Measurements from ENCODE around the gene FILIP1L.

FILIP1L gene

GRCh38 chr3:99866261-99866761 is 248.0 kb downstream of the FILIP1L start:
- intact Hi-C loops (cut with DNase I; ENCODE audit: low total_unique reads), result no loop called here
- no peaks in the 10 kb centered on the region for H3K27me3 ChIP-seq
- peak overlapping the region in 1 of 2 donors; percentile 1 for H3K4me3 ChIP-seq
- no peaks in the 10 kb centered on the region for H3K9me3 ChIP-seq
- H3K36me3 ChIP-seq, result peaks cover 12 to 29% (median 22%) of the 10 kb centered on the region in 3 donors
- peaks cover 0 to 100% (median 59%) of the 10 kb centered on the region in 4 donors for H3K4me1 ChIP-seq
- peak overlapping the region; percentile 96 to 97 for H3K27ac ChIP-seq
- DNase-seq, result no peak
- TF ChIP-seq CTCF (IDR thresholded peaks at IDR 0.05), result no peak

GRCh38 chr3:99865321-99865720 is 249.0 kb downstream of the FILIP1L start:
- Histone ChIP-seq H3K27me3 (no peaks in the 10 kb centered on the region), H3K27ac (peak overlapping the region; percentile 96 to 97), H3K4me1 (peaks cover 0 to 100% (median 58%) of the 10 kb centered on the region in 4 donors), H3K9me3 (no peaks in the 10 kb centered on the region), H3K36me3 (peaks cover 14 to 29% (median 22%) of the 10 kb centered on the region in 3 donors), H3K4me3 (no peak overlapping the region)
- no peak for TF ChIP-seq CTCF (IDR thresholded peaks at IDR 0.05)
- intact Hi-C loops (cut with DNase I; ENCODE audit: low total_unique reads), result no loop called here
- no peak for DNase-seq

GRCh38 chr3:99864289-99864688 is 250.0 kb downstream of the FILIP1L start:
- H3K4me1 ChIP-seq, result peaks cover 0 to 100% (median 57%) of the 10 kb centered on the region in 4 donors
- intact Hi-C loops (cut with DNase I; ENCODE audit: low total_unique reads), result no loop called here
- no peak overlapping the region for H3K4me3 ChIP-seq
- H3K27me3 ChIP-seq, result no peaks in the 10 kb centered on the region
- no peaks in the 10 kb centered on the region for H3K9me3 ChIP-seq
- DNase-seq, result no peak
- no peak for TF ChIP-seq CTCF (IDR thresholded peaks at IDR 0.05)
- peak overlapping the region; percentile 96 to 97 for H3K27ac ChIP-seq
- H3K36me3 ChIP-seq, result peaks cover 14 to 30% (median 22%) of the 10 kb centered on the region in 3 donors

GRCh38 chr3:99863588-99863987 is 250.7 kb downstream of the FILIP1L start:
- Histone ChIP-seq H3K4me1 (peaks cover 0 to 100% (median 59%) of the 10 kb centered on the region in 4 donors), H3K4me3 (no peak overlapping the region), H3K36me3 (peaks cover 14 to 37% (median 22%) of the 10 kb centered on the region in 3 donors), H3K27me3 (no peaks in the 10 kb centered on the region), H3K27ac (peak overlapping the region; percentile 96 to 97), H3K9me3 (no peaks in the 10 kb centered on the region)
- intact Hi-C loops (cut with DNase I; ENCODE audit: low total_unique reads), result no loop called here
- DNase-seq, result no peak
- no peak for TF ChIP-seq CTCF (IDR thresholded peaks at IDR 0.05)

GRCh38 chr3:99863002-99863401 is 251.3 kb downstream of the FILIP1L start:
- no peak for DNase-seq
- no peak overlapping the region for H3K4me3 ChIP-seq
- H3K36me3 ChIP-seq, result peaks cover 14 to 42% (median 25%) of the 10 kb centered on the region in 3 donors
- intact Hi-C loops (cut with DNase I; ENCODE audit: low total_unique reads), result no loop called here
- H3K27me3 ChIP-seq, result no peaks in the 10 kb centered on the region
- peak overlapping the region; percentile 96 to 97 for H3K27ac ChIP-seq
- peaks cover 0 to 100% (median 61%) of the 10 kb centered on the region in 4 donors for H3K4me1 ChIP-seq
- H3K9me3 ChIP-seq, result no peaks in the 10 kb centered on the region
- TF ChIP-seq CTCF (IDR thresholded peaks at IDR 0.05), result no peak
